ENCODE measurements around the gene PHEX.

GRCh38 chrX:22078117-22078516 lies 46.0 kb downstream of the PHEX start:
- TF ChIP-seq POLR2A (IDR thresholded peaks at IDR 0.05) (no peak), EP300 (IDR thresholded peaks at IDR 0.05; ENCODE audit: low read depth) (no peak)
